OCI-LY3 (cell line): ENCODE results near the gene LIMD2.

Source experiments
- EZH2phosphoT487 ChIP-seq: fragments of 200-600 bp; shearing (Covaris generic); IDR thresholded peaks from 2 replicates; pipeline ENCODE4 v1.6.1; 2018; ENCODE audit warnings: antibody characterized with exemption, mixed run types, low read depth
- TF ChIP-seq, protein P1 (sequence below): fragments of 200-600, 300-600 bp; sonication (generic); IDR thresholded peaks from 2 replicates; pipeline ENCODE4 v1.5.1; 2014; ENCODE audit warnings: antibody characterized with exemption, low read length, low read depth

DNA sequence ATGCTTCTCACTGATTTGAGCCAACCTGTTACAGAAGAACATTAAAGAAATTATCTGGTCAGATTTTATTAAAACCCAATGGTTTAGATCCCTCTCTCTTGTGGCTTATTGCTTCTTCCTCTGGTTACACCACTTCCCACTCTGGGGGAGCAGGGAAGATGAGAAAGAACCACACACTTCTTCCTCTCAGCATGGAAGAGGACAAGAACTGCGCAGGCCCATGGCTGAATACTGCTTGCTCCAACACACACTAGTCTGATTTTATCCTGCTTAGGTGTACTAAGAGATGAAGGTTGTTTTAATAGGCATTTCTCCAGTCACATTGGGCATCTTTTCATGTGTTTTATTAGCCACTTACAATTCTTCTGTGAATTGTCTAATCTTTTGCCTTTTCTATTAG is 50.1 kb downstream of the LIMD2 start:
- TF ChIP-seq, protein P1, sequence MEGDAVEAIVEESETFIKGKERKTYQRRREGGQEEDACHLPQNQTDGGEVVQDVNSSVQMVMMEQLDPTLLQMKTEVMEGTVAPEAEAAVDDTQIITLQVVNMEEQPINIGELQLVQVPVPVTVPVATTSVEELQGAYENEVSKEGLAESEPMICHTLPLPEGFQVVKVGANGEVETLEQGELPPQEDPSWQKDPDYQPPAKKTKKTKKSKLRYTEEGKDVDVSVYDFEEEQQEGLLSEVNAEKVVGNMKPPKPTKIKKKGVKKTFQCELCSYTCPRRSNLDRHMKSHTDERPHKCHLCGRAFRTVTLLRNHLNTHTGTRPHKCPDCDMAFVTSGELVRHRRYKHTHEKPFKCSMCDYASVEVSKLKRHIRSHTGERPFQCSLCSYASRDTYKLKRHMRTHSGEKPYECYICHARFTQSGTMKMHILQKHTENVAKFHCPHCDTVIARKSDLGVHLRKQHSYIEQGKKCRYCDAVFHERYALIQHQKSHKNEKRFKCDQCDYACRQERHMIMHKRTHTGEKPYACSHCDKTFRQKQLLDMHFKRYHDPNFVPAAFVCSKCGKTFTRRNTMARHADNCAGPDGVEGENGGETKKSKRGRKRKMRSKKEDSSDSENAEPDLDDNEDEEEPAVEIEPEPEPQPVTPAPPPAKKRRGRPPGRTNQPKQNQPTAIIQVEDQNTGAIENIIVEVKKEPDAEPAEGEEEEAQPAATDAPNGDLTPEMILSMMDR, result no peak
- no peak for TF ChIP-seq EZH2phosphoT487
